ENCODE measurements around the gene VSNL1.

Gene VSNL1

DNA sequence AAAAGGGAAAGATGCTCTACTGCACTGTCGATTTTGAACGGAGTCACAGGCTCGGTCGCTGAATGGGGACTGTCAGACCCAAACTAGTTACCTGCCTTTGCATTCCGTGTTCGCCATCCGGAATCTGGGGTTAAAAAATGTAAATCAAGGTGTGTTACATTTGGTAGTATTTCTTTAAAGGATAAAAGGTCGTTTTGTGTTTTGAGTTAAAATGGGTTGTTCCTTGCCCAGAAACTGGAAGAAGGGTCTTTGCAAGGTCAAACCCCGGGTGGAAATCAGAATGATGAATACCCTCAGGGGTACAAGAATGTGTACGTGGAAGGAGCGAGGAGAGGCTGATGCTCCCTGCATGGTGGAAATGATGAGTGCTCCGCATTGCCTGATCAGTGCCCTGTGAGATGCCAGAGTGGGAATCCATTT is 1.0 kb downstream of the VSNL1 start:
- DNase-seq (ENCODE audit: low read depth) = no peak
- H3K4me3 ChIP-seq (ENCODE audit: low read depth, low read length) = no peak overlapping the region
- TF ChIP-seq, protein P1, sequence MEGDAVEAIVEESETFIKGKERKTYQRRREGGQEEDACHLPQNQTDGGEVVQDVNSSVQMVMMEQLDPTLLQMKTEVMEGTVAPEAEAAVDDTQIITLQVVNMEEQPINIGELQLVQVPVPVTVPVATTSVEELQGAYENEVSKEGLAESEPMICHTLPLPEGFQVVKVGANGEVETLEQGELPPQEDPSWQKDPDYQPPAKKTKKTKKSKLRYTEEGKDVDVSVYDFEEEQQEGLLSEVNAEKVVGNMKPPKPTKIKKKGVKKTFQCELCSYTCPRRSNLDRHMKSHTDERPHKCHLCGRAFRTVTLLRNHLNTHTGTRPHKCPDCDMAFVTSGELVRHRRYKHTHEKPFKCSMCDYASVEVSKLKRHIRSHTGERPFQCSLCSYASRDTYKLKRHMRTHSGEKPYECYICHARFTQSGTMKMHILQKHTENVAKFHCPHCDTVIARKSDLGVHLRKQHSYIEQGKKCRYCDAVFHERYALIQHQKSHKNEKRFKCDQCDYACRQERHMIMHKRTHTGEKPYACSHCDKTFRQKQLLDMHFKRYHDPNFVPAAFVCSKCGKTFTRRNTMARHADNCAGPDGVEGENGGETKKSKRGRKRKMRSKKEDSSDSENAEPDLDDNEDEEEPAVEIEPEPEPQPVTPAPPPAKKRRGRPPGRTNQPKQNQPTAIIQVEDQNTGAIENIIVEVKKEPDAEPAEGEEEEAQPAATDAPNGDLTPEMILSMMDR (IDR thresholded peaks at IDR 0.05; ENCODE audit: insufficient read depth, low read depth, low read length, missing control alignments) = no peak

DNA sequence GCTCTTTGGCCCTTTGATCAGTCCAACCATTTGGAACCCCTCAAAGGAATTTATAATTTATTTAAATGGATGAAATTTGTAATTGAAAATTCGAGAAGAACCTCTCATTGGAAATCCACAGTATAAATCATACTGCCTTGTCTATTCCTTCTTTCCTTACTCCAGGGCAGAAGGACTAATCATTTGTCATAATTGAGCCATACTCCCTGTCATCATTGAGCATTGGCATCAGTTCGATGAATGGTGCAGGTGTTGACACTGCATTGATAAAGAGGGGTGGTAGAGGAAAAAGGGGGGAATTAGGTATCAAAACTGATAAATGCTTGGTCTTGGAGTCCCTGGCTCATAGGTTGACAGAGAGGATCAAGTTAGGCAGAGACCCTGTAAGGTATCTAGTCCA is 2.0 kb downstream of the VSNL1 start:
- TF ChIP-seq, protein P1 (IDR thresholded peaks at IDR 0.05; ENCODE audit: insufficient read depth, low read depth, low read length, missing control alignments) = no peak
- no peak overlapping the region for H3K4me3 ChIP-seq (ENCODE audit: low read depth, low read length)
- no peak for DNase-seq (ENCODE audit: low read depth)

DNA sequence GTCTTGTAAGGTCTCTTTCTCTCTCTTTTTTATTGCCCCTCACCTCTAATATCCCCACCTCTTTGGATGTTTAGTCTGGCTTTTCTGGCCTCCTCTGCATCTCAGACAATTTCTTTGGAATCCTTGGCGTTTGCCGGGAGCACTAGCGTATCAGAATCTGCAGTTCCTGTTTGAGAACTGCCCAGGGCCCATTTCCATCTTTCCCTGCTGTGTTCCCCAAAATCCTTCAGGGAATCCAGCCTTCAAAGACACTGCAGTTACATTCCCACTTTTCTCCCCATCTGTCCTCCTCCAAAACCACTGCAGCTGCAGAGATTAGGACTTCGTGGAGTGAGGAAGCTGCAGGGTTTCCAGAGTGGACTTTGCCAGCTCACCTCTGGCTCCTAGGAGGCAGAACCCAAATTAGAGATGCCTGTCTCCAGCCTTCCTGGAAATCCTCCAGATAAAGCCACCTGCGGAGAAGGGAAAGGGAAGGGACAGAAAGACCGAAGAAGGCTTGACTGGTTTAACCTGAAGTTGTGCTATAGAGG is 2.7 kb downstream of the VSNL1 start:
- no peak for DNase-seq (ENCODE audit: low read depth)
- TF ChIP-seq, protein P1 (IDR thresholded peaks at IDR 0.05; ENCODE audit: insufficient read depth, low read depth, low read length, missing control alignments) = no peak
- no peak overlapping the region for H3K4me3 ChIP-seq (ENCODE audit: low read depth, low read length)

DNA sequence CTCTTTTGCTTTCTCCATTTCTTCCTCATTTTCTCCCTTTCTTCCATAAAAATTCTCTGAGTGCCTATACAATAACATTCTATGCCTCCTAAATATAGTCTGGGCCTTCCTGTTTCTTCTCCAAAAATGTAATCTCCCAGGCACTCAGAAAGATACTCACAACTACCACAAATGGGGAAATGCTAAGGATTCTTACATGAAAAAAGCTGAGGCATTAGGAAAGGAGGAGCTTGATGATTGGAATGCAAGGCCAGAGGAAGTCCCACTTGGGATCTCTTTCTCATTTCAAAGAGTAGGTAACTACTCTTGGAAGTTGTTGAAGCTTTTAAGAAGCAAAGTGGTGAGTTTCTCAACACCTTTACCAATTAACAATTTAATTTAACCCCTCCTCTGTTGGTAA is 3.4 kb downstream of the VSNL1 start:
- no peak overlapping the region for H3K4me3 ChIP-seq (ENCODE audit: low read depth, low read length)
- DNase-seq (ENCODE audit: low read depth) = no peak
- TF ChIP-seq, protein P1 (IDR thresholded peaks at IDR 0.05; ENCODE audit: insufficient read depth, low read depth, low read length, missing control alignments) = no peak

DNA sequence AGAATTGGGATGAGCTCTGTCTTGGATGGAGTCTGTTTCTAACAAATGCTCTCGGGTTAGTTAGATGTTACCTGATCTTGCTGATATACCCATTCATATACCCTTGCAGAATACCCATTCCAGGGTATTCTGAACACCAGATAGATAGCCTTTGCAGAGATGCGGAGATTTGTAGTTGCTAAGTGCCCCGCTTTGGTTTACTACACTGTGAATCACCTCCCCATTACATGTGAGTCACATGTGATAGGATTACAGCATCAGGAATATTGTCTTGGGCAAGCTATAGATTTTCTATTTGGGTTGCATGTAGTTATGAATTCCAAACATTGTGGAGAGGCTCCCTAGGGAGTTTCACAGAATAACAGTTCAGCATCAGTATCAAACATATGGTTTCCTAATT is 3.8 kb downstream of the VSNL1 start:
- TF ChIP-seq, protein P1 (IDR thresholded peaks at IDR 0.05; ENCODE audit: insufficient read depth, low read depth, low read length, missing control alignments) = no peak
- H3K4me3 ChIP-seq (ENCODE audit: low read depth, low read length) = no peak overlapping the region

DNA sequence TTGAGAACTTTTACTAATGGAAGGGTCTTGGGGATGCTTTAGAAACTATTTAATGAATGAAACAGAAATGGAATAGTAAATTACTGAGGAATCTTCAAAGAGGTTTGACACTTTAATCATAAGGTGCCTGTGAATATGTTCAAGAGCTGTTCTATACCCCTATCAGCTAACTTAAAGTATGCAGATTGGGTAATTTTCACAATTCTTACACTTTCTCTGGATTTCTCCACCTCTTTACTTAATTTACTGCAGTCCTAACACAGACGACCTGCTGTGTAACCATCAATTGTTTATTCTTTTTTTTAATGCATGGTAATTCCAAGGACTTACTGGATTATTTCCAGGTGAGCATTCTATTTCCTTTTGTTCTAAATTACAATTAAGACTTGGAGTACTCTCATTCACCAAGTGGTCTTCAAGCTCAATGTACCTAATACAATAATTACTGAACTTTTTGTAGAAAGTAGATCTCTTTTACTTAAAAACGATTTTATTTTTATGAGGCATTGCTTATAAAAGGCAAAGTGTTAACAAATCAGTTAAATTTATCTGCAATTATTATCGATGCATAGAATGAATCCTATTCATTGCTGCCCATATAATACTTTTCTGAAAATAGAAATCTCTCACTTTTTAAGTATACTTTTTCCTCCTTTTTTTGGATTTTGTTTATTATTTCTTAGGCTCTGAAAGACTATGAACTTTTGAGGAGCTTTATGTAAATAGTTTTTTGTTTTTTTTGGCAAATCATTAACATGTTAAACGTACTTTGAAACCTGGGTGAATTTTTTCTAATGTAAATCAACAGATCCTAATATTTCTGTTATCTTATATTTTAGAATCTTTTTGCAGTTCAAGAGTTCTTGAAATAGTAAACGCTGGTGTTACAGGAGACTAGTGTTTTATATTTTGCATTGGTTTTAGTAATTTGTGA is 5.5 kb downstream of the VSNL1 start:
- no peak for DNase-seq (ENCODE audit: low read depth)
- H3K4me3 ChIP-seq (ENCODE audit: low read depth, low read length) = no peak overlapping the region
- TF ChIP-seq, protein P1 (IDR thresholded peaks at IDR 0.05; ENCODE audit: insufficient read depth, low read depth, low read length, missing control alignments) = no peak

More for the DNA sequence above, 3.8 kb downstream of the VSNL1 start:
- no peak for DNase-seq (ENCODE audit: low read depth)

Measured in GM12865 (cell line).